ENCODE measurements around the gene SLC1A3.

DNA sequence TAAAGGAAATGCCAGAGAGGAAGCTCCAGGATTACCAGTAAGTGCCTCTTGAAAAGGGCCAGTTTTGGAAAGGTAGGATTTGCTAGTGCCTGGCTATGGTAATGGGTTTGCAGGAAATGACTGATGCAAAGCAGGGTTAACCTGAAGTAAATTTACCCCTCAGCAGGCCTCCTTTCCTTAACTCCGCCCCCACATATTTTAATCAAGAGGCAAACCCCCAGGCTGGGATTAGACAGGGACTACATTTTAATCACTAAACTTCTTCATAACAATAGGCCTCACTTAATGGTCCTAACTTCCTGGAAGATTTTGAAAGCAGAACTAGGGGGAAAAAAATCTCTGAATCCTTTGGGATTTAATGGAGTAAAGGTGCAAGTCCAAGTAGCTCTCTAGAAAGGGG is 10.2 kb upstream of the SLC1A3 start:
- TF ChIP-seq SP1 (IDR thresholded peaks at IDR 0.05) = no peak
- TF ChIP-seq ELF4 (IDR thresholded peaks at IDR 0.05) = no peak
